Measurements from ENCODE around the gene ACOXL. TPM values are rescaled to one million over a fixed set of nuclear protein-coding genes. Genes with fewer than 3 reads are reported as not detected.

The ACOXL gene
- total RNA-seq, 1 donor from 2014 or later: 0.20 TPM

- ChIA-PET CTCF (interaction anchor here (1.8 kb wide), 1 partner anchor 65 kb away, joined by 4 read pairs; no protein-coding TSS in a partner anchor), POLR2A (no interaction called here)
- Mint-ChIP-seq H3K9me3 (peaks cover 8% of the 10 kb centered on the region), H3K27me3 (peaks cover 21% of the 10 kb centered on the region), H3K4me3 (no peak overlapping the region), H3K4me1 (peaks cover 28% of the 10 kb centered on the region), H3K27ac (no peak overlapping the region), H3K36me3 (ENCODE audit: low read depth) (no peaks in the 10 kb centered on the region)
- intact Hi-C loops (cut with micrococcal nuclease): no loop called here
- no peak for TF ChIP-seq CTCF (IDR thresholded peaks at IDR 0.05)
- ATAC-seq (ENCODE audit: low read depth) (no peak), DNase-seq (no peak)
Observed at GRCh38 chr2:110877031-110877827, 144.9 kb downstream of the ACOXL start.

- ChIA-PET POLR2A (no interaction called here), CTCF (no interaction called here)
- no peaks in the 10 kb centered on the region for H3K36me3 Mint-ChIP-seq (ENCODE audit: low read depth)
- DNase-seq (no peak), ATAC-seq (ENCODE audit: low read depth) (no peak)
- H3K9me3 Mint-ChIP-seq: peaks cover 8% of the 10 kb centered on the region
- intact Hi-C loops (cut with micrococcal nuclease): no loop called here
- H3K4me3 Mint-ChIP-seq: no peak overlapping the region
- H3K27me3 Mint-ChIP-seq: peaks cover 17% of the 10 kb centered on the region
- H3K27ac Mint-ChIP-seq: no peak overlapping the region
- H3K4me1 Mint-ChIP-seq: peaks cover 19% of the 10 kb centered on the region
- TF ChIP-seq CTCF (IDR thresholded peaks at IDR 0.05): no peak
Observed at GRCh38 chr2:110878150-110878549, 145.8 kb downstream of the ACOXL start.

GRCh38 chr2:110881908-110882307 is 149.5 kb downstream of the ACOXL start:
- ChIA-PET POLR2A (no interaction called here), CTCF (no interaction called here)
- Mint-ChIP-seq H3K9me3 (peaks cover 8% of the 10 kb centered on the region), H3K4me1 (peaks cover 5% of the 10 kb centered on the region), H3K27me3 (peaks cover 17% of the 10 kb centered on the region), H3K27ac (no peak overlapping the region), H3K4me3 (no peak overlapping the region), H3K36me3 (ENCODE audit: low read depth) (no peaks in the 10 kb centered on the region)
- no peak for TF ChIP-seq CTCF (IDR thresholded peaks at IDR 0.05)
- ATAC-seq (ENCODE audit: low read depth) (no peak), DNase-seq (no peak)
- intact Hi-C loops (cut with micrococcal nuclease): no loop called here

- Mint-ChIP-seq H3K4me1 (no peaks in the 10 kb centered on the region), H3K36me3 (ENCODE audit: low read depth) (no peaks in the 10 kb centered on the region), H3K4me3 (no peak overlapping the region), H3K27ac (no peak overlapping the region), H3K27me3 (peaks cover 8% of the 10 kb centered on the region), H3K9me3 (peaks cover 4% of the 10 kb centered on the region)
- intact Hi-C loops (cut with micrococcal nuclease): no loop called here
- ATAC-seq (ENCODE audit: low read depth) (no peak), DNase-seq (no peak)
- CTCF ChIA-PET: no interaction called here
- POLR2A ChIA-PET: no interaction called here
- no peak for TF ChIP-seq CTCF (IDR thresholded peaks at IDR 0.05)
Observed at GRCh38 chr2:110883406-110883805, 151.0 kb downstream of the ACOXL start.

- H3K9me3 Mint-ChIP-seq: peaks cover 2% of the 10 kb centered on the region
- ChIA-PET CTCF (interaction anchor here (1.2 kb wide), 1 partner anchor 27 kb away, joined by 3 read pairs; no protein-coding TSS in a partner anchor), POLR2A (no interaction called here)
- H3K4me1 Mint-ChIP-seq: no peaks in the 10 kb centered on the region
- intact Hi-C loops (cut with micrococcal nuclease): no loop called here
- no peaks in the 10 kb centered on the region for H3K36me3 Mint-ChIP-seq (ENCODE audit: low read depth)
- H3K27me3 Mint-ChIP-seq: peaks cover 8% of the 10 kb centered on the region
- no peak for TF ChIP-seq CTCF (IDR thresholded peaks at IDR 0.05)
- ATAC-seq (ENCODE audit: low read depth) (no peak), DNase-seq (no peak)
- H3K27ac Mint-ChIP-seq: no peak overlapping the region
- H3K4me3 Mint-ChIP-seq: no peak overlapping the region
Observed at GRCh38 chr2:110885256-110885655, 152.9 kb downstream of the ACOXL start.
